Fibroblast of skin of left biceps (primary cell): ENCODE results near the gene TMEM196.

ENCODE experiments used
- DNase-seq, 2 experiments: peaks; one replicate each; pipeline ENCODE4 v3.0.0-alpha.2; 2013; ENCODE audit warnings: low read depth in 2 of 2

TMEM196 gene

DNA sequence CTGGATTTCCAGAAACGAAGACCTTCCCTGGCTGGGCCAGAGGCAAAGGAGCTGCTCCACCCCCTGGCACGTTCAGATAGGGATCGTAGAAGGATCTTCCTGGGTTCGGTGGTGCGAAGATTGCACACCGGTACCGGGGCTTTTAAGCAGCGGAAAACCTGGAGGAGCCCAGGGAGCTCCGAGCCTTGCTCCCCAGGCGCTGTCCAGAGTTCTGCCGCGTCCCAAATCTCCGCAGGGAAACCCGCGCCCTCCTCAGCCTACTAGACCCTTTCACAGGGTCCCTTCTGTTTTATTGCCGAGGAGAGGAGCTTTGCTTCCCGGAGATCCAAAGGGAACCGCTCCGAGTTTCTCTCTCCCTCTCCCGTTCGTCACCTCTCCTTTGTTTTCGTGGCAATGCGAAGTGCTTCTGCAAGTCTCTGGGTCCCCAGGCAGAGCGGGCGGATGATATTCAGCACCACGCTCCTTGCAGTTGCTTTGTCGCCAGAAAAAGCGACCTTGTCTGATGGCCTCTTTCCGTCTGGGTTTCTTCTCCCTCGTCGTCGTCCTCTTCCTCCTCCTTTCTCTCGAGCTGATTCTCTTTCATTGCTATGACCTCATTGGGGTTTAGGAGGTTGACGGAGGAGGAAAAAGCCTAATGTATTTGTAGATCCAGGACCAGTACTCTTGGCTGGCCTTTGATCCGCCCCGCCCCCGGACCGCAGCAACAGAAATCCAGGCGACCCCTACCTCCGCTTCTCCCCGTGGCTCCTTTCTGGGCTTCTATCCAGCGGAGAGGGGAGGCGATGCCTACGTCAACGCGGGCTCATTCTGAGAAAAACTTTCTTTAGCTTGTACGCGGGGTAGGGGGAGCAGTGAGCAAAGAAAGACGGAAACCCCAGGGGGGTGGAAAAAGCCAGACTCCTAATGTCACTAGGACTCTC is at the start of gene TMEM196:
TMEM196 (minus strand) TSS at position 777 of the 920 bp plus-strand sequence. CDS start 921 bp downstream, outside the sequence.
- no peak for DNase-seq

DNA sequence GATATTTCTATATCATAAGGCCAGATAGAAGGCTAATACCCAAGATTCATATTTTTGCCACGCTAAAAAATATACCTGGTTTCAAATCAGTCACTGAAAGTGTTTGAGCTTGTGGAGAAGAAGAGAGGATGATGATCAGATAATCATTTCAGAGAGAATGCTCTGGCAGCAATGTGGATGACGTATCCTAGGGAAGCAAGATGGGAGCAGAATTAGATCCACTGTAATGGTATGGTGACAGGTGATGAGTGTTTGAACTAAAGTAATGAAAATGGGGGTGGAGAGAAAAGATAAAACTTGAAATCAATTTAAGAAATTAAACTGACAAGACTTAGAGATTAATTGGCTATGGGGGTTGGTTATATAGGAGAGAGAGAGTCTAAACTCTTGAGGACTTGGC is 42.7 kb upstream of the TMEM196 start:
- no peak for DNase-seq

DNA sequence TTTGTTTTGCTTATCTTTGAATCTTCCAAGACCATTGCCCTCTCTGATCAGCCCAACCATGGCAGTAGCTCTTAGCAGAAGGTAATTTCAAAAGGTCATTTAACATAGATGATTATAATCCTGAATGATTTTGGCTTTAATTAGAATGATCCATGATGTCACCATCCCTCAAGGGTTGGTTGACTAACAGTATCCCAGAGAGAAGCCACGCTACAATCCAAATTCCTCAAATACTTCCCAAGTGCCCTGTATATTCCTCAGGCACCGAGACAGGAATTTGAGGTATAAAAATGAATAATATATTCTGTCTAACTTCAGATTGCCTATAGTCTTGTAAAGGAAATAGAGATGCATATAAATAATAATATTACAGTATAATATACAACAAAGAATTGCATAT is 42.1 kb upstream of the TMEM196 start:
- no peak for DNase-seq

DNA sequence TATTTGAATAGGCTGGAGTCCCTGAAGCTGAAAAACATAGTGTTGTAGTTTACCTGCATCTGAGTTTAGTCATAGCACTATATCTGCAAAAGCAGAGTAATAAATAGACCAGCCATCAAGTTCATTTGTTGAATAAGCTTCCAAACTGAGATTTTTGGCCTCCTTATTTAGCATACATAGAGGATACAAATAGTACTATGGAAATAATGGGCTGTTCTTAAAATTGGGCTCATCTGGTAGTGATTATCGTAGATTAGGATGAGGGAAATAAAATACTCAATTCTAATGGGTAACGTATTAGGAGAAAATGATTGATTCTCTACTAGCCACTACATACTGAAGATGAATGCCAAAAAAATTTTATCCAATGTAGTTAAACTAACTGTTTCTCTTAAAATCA is 41.4 kb upstream of the TMEM196 start:
- DNase-seq = no peak

DNA sequence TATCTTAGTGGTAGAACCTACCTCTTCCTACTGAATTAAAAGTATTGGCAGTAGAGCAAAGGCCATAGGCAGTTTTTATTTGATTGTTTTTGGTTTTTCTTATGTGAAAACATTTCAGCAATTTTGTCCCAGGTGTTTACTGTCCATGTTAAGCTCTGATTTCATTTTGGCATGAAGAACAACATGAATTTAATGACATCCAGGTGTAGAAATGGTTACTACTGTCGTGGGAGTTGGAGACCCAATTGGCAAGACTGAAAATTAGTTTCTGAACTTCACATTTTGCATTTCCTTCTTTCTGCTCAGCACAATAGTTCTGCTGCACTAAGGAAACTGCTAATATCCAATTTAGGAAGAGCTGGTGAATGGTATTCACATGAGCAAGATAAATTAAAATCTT is 38.0 kb upstream of the TMEM196 start:
- no peak for DNase-seq

DNA sequence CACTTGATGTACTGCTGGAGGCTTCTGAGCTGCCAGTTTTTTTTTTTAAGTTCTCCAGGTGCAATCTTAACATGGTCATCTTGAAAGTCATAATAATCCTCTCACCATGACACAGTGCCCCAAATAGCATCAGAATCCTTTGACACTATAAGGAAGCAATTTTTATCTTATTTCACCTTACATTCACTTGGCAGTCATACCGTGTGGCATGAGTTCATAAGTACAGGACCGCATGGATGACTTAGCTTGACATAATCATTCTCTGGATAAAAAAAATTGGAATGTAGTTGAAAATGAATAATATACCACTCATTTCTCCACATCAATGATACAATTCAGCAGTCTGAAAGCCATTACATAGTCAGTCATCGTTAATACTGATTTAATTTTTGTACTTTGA is 25.6 kb upstream of the TMEM196 start:
- no peak for DNase-seq

DNA sequence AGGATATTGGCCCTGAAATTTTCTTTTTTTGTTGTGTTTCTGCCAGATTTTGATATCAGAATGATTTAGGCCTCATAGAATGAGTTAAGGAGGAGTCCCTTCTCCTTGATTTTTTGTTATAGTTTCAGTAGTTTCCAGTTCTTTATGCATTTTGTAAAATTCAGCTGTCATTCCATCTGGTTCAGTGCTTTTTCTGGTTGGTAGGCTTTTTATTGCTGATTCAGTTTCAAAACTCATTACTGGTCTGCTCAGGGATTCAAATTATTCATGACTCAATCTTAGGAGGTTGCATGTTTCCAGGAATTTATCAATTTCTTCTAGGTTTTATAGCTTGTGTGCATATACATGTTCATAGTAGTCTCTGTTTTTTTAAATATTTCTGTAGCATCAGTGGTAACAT is 10.1 kb upstream of the TMEM196 start:
- no peak for DNase-seq

DNA sequence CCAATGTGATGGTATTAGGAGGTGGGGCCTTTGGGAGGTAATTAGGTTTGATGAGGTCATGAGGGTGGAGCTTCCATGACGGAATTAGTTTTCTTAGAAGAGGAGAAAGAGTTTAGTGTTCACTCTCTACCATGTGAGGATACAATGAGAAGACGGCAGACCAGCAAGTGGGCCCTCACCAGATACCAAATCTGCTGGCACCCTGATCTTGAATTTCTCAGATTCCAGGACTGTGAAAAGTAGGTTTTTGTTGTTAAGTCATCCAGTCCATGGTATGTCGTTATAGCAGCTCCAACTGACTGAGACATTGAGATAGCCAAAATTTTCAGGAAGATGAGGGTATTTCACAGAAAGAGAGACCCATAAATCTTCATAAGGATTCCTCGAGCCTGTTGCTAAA is 3.6 kb upstream of the TMEM196 start:
- DNase-seq = no peak

DNA sequence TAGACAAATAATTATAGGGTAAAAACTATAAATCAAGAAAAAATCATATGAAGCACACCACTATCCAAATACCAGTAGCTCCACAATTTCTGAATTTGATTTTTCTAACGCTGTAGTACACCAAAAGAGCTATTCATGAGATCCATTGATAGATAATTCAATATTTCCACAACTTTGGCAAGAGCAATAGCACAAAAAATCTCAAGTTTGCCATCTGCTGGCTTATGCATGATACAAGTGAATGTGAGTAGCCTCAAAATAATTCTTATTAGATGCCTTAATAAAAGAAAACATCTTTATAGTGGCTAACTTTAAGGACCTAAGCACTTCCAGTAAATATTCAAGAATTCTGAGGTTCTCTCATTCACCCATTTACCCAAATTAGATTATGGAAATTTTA is 2.2 kb upstream of the TMEM196 start:
- DNase-seq = no peak

DNA sequence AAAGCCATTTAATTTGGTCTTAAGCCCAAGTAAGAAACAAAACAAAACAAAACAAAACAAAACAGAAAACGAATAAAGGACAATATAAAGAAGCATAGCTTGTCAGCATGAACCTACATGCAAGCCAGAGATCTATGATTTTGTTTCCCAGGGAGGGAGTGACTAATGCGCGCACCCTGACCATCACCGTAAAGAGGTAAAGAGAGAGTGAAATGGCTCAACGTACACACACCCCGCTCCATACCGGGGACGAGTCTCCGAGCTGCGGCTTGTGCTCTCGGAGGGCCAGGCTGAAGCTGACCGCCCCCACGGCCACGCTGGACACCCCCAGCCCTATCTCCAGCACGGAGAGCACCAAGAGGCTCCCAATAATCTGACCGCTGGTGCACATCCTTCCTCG is 1.1 kb downstream of the TMEM196 start:
- DNase-seq = no peak

DNA sequence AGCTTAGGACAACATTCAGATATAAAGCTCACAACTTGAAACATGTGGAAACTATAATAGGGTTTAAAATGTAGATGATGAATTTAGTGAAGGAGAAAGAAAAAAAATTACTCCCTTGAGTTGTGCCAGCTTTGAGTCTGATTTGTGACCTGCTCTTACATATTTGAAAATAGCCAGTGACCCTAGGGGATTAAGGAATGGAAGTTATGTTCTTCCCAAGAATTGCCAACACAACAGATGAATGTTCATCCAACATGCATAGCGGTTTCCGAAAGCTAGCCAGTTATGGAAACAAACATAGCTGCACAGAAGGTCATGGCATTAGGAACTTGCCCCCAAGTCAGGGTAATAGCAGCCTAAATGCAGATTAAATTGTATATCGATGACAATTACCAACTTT is 10.8 kb downstream of the TMEM196 start:
- peak in 1 of 2 experiments; percentile 14 for DNase-seq

DNA sequence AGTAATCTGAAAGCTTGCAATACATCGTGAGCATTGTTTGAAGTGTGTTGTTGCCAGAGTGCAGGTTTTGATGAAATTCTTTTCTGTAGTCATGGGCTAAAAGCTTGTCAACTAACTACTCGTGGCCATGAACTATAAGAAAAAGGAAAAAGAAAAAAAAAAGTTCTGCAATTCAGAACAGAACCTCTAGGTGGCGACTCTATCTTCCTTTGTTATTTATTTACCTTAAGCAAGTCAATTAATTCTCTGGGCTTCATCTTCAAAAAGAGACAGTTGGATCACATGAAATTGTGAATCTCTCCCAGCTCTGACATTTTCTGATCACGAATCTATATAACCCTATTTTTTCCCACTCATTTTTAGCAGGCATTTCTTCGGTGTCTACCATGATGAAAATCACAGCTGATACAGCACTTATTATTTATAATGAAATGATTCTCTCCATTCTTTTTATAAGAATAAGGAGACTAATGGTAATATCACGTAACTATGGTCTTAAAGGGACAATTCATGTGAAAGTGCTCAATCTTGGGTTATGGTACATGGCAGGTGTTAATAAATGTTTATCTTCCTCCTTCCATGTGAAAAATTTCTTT is 18.8 kb downstream of the TMEM196 start:
- no peak for DNase-seq

DNA sequence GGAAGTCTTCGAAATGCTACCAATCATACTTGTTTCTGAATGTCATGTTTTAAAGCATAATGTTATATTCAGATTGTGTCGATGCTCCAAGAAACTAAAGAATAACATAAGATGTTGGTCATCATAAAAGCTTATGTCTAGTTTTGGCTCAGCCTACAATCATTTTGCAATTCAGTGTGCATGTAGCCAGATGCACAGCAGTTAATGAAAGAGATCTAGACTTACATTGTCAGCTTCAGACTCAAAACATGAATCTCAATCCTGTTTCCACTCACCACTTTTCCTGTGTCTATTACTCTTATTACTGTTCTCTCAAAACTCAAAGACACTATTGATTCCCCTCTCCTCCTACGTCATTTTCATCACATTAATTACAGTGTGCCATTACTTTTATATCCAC is 21.4 kb downstream of the TMEM196 start:
- DNase-seq = no peak

DNA sequence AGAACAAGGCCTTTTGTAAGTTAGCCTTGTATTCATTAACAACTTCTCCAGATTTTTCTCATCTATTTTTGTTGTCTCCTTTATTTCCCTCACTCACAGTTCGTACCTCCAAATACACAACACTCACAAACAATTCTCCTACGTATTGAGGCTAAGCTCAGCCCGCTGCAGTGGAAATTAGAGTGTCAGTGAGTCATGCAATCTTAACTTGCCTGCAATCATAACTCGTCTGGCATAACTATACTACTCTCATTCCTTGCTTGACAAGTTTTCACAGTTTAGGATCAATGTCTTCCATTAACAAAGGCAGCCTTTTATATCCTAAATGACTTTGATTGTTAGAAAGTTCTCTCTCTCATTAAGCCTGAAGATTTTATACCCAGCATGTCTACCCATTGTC is 23.8 kb downstream of the TMEM196 start:
- no peak for DNase-seq

DNA sequence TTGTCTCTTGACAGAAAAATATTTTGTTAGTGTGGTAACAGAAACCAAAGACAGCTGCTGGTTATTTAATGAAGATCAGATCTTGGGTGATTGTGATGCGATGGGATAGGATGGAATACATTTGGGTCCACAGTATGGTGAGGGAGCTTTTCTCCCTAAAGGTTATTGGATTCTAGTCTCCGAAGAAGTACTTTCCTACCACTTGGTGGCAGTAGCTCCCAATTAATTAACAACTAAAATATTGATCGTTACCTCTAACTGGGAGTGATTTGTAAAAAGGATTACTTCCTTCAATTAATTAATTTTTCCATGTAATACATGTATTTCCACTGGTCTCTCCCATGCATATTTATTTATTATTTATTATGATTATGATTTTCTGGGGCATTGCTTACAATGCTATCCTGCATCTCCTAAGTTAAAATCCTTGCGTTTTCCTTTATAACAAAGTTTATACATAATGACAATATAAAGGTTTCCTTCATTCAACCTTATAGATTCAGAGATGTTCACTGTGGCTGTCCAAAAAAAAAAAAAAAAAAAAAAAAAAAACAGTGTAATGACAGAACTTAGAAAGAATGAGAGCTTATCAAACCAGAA is 25.6 kb downstream of the TMEM196 start:
- DNase-seq = peak in 1 of 2 experiments; percentile 17

DNA sequence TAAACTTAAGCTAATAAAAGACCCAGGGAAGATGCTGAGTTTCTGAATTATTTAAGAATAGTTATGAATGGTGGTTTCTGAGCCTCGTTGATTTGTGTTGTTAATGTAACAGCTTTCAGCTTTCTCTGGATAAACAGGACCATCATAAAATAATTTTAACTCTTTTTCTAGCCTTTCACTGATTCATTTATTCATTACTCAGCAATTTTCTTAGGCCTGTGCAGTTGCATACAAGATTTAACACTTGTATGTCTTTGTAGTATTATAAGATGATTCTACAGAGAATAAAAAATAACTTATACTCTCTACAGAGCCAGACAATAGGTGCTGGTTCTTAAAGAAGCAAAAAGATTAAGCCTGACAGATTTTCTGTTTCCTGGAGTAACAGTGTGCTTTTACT is 29.3 kb downstream of the TMEM196 start:
- DNase-seq = no peak

DNA sequence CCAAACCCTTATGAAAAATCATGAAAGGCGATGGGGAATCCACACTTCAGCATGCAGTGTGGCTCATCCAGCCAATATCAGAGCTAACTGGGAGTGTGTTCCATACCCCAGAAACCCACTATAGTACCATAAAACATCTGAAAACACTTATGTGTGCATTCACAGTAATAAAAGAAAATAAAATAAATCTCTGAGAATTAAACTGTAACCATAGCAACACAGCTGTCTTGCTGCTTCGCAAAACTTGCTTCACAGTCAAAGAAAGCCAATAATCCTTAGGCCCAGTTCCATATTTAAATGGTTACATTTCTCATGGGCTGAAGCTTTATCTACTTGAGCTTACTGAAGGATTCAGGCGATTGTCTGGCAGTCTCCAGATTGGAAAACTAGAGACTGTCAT is 44.7 kb downstream of the TMEM196 start:
- no peak for DNase-seq

DNA sequence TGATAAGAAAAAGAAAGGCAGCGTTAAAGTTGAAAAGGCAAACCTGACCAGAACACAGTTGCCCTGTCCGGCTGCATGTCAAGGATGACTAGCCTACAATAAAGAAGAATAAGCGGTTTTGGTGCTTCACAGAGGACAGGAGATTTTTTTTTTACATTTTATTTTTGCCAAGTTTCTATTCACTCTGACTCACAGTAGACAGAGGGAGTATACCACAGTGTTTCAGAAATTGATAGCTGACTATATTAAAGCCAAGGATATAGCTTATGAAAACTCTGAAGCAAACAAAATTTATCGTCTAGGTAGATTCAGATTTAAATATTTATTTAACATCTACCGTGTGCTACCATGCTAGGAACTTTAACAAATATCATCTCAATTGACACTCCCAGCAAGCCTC is 47.6 kb downstream of the TMEM196 start:
- no peak for DNase-seq

DNA sequence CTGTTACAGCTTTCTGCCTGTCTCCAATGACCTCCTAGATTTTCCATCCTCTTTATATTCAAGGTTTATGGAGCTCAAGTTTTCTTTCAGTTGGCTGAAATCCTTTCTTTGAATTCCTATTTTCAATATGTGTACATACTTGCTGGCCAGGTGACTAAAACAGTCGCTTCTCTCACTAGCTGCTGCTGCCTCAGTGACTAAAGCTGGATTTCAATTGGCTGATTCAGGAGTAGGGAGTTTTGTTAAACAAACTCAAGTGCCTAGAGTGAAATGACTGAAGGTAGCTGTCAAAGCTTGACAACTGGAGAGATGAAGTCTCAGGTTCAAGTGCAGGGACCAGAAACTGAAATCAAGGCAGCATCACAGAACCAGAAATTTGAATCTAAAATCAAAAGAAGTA is 57.9 kb downstream of the TMEM196 start:
- no peak for DNase-seq

DNA sequence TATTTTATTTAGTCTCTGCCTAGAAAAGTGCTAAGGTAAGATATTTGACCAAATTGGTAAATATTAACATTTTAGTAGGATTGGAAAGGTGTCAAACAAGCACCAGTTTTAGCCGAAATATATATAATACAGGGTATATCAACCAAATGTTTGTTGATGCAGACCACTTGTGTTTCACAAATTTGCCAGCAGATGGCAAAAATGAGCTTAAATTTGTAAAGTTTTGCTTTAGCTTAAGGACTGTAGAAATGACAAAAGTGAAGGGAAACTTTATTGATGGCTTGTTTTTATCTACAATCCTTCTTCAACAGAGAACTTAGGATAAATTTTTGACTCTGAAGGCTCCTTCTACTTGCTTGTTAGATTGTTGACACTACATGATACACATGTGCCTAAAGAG is 59.7 kb downstream of the TMEM196 start:
- no peak for DNase-seq

DNA sequence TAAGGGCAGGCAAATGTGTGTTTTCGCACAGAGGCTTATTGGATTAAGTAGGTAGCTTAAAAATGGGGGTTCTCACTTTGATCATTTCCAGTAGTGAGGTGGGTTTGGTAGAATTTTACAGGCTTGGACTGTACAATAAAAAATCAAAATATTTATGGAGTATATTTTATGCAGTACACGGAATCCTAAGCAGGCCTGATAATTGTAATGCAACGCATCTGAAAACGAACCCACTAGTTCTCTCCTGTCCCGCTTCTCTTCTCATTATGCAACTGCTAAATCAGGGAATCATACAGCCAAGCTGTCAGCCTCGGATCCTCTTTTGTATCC is 64.2 kb downstream of the TMEM196 start:
- no peak for DNase-seq

DNA sequence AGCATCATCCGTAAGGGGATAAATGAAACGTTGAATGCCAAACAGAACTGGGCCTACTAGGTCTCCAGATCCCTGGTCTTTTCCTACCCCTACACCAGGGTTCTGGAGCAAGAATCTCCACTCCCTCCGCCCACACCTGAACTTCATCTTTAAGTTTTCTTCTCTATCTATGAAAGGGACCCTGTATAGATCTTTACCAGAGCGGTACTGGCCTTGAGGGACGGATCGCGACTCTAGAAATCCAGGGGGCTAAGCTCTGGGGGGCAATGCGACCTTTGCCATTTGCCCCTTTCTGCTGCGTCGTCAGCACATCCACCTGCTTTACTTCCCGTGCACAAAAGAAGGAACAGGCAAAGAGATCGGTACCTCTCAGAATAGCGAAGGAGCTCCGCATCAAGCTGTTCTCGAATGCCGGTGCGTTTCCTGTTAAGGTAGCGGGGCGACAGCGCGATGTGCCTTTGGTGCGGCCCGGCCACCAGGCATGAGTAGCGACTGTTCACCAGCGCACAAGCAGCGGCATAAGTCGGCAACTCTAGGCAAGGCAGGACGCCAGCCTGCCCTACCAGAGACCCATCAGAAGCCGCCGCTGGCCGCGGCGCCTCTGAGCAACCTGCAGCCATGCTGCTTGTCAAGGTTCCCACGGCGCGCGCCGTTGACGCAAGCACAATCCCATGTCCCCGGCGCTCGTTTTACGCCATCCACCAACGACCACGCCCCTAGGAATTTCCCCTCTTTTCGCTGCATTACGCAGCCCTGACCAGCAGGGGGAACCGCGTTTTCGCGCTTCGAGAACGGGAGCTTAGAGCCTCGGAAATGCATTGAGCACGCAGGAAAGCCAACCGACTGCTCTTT is 64.8 kb downstream of the TMEM196 start, which contains the start of gene POLR1F:
POLR1F (minus strand) TSS at position 641 of the 852 bp plus-strand sequence; CDS start at position 620, 21 bp downstream.
- peak; percentile 87 to 88 for DNase-seq
